Kidney (tissue), 14 donors: ENCODE data around the gene CACNA1H. TPM values are rescaled to one million over a fixed set of nuclear protein-coding genes. Genes with fewer than 3 reads are reported as not detected.

Experiments used
- DNase-seq, 5 donors: peaks; one replicate each; pipeline ENCODE4 v3.0.0-alpha.2; 2013 to 2020
- FAIRE-seq: peaks from 2 replicates; lab custom pipeline; 2012; peaks lifted over from hg19 to GRCh38; lab: Jason Lieb, UNC
- H3K27ac ChIP-seq, 2 donors: one replicate each; pipeline ENCODE4 v1.7.0; 2013; ENCODE audit warnings: low read depth in 2 of 2, low read length in 2 of 2, inconsistent platforms in 1 of 2
- H3K27me3 ChIP-seq: one replicate; pipeline ENCODE4 v1.7.1; 2013; ENCODE audit warnings: low read length, inconsistent platforms; ENCODE audit not compliant: control insufficient read depth, insufficient read depth
- H3K36me3 ChIP-seq, 3 donors: one replicate each; pipeline versions ENCODE4 v1.7.0 to v1.7.1; 2013; ENCODE audit warnings: low read length in 3 of 3, control low read depth in 1 of 3, inconsistent platforms in 1 of 3; ENCODE audit not compliant: insufficient read depth in 3 of 3, control insufficient read depth in 2 of 3
- H3K4me1 ChIP-seq, 3 donors: one replicate each; pipeline versions ENCODE4 v1.7.0 to v1.7.1; 2013; ENCODE audit warnings: low read length in 3 of 3, inconsistent platforms in 1 of 3, low read depth in 1 of 3; ENCODE audit not compliant: control insufficient read depth in 2 of 3, insufficient read depth in 2 of 3
- H3K4me3 ChIP-seq, 3 donors: one replicate each; pipeline versions ENCODE4 v1.7.0 to v1.8.1; 2013; ENCODE audit warnings: low read length in 3 of 3, control low read depth in 1 of 3, inconsistent platforms in 1 of 3
- H3K9ac ChIP-seq, 3 donors: one replicate each; pipeline versions ENCODE4 v1.7.0 to v1.7.1; 2013; ENCODE audit warnings: low read length in 3 of 3, control low read depth in 1 of 3, inconsistent platforms in 1 of 3
- H3K9me3 ChIP-seq, 3 donors: one replicate each; pipeline versions ENCODE4 v1.7.0 to v1.7.1; 2013; ENCODE audit warnings: low read length in 3 of 3, control low read depth in 1 of 3, inconsistent platforms in 1 of 3; ENCODE audit not compliant: control insufficient read depth in 2 of 3, insufficient read depth in 1 of 3
- intact Hi-C: fragments of 100-400 bp; cut with DNase I; formaldehyde crosslinking; loops from one replicate; pipeline ENCODE4 v1.11.1; 2022
- polyA plus RNA-seq: library from polyadenylated mRNA; stranded (reverse); fragments of 350-450 nt; fragmentation: Illumina TruSeq; extraction: RNeasy Lipid Tissue Mini Kit (QIAGEN cat#74804); gene quantifications from one replicate; pipeline ENCODE4 v1.2.3, GENCODE V29; 2014; ENCODE audit warnings: low read depth, low replicate concordance; ENCODE audit not compliant: insufficient read depth
- total RNA-seq: library from RNA; stranded (reverse); fragmentation: NEBNext Ultra II Directional; extraction: Animal tissue kit (Norgen Biotek cat#: 25700); gene quantifications from one replicate; pipeline ENCODE4 v1.2.1, GENCODE V29; 2021
- TF ChIP-seq, protein P1 (sequence below): IDR thresholded peaks from 3 replicates; pipeline ENCODE4 v1.5.1; 2012; ENCODE audit warnings: mild to moderate bottlenecking, moderate library complexity, borderline replicate concordance; ENCODE audit not compliant: insufficient read depth; ENCODE audit errors: extremely low read depth
- donor health status: control.
- donor health status: control.
- donor health status: control.
- donor health status: control.
- donor health status: control.
- donor health status: DM: yes; HTN: yes; CAD: no.
- donor health status: Normal renal cell carcinoma (clear cell type).

The CACNA1H gene
- total and polyA plus RNA-seq, 2 donors from 2014 or later = 6.4 to 20.6 TPM

DNA sequence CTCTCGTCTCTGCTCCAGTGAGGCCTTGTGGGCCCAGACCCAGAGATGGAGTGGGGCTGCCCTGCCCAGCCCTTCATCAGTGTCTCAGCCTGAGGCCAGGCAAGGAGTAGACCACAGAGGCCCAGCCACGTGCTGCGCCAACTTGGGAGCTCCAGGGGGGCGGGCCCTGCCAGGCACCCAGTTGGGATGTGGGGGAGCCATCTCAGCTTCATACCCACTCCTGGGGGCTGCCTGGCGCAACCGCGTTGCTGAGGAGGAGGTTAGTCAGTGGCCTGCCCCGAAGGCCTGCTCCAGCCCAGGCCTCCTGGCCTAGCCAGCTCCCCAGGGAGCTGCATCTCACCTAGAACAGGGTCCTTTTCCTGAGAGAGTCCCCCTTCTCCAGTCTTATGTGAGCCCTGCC lies 60.3 kb downstream of the CACNA1H start:
- DNase-seq = no peak
- TF ChIP-seq, protein P1, sequence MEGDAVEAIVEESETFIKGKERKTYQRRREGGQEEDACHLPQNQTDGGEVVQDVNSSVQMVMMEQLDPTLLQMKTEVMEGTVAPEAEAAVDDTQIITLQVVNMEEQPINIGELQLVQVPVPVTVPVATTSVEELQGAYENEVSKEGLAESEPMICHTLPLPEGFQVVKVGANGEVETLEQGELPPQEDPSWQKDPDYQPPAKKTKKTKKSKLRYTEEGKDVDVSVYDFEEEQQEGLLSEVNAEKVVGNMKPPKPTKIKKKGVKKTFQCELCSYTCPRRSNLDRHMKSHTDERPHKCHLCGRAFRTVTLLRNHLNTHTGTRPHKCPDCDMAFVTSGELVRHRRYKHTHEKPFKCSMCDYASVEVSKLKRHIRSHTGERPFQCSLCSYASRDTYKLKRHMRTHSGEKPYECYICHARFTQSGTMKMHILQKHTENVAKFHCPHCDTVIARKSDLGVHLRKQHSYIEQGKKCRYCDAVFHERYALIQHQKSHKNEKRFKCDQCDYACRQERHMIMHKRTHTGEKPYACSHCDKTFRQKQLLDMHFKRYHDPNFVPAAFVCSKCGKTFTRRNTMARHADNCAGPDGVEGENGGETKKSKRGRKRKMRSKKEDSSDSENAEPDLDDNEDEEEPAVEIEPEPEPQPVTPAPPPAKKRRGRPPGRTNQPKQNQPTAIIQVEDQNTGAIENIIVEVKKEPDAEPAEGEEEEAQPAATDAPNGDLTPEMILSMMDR = no peak
- no peak for FAIRE-seq

DNA sequence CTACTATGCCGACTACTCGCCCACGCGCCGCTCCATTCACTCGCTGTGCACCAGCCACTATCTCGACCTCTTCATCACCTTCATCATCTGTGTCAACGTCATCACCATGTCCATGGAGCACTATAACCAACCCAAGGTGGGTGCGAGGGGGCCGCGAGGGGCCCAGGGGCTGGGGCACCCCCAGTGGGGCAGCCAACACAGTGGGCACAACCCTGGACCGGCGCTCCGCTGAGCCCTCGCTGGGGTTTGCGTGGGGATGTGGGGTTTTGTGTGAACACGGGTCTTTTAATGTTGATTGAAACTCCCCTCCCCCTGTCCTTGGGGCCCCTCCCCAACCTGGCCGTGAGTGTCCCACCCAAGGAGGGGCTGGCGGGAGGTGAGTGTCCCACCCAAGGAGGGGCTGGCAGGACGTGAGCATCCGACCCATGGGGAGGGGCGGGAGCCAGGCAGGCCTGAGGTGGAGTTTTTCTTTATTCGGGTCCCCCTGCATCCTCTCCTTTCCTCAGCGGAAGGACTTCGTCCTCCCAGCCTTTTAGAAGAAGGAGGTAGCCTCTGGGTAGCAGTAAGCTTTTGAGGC lies 61.0 kb downstream of the CACNA1H start:
- Histone ChIP-seq H3K9ac (no peak overlapping the region), H3K27ac (no peak overlapping the region), H3K4me1 (no peaks in the 10 kb centered on the region), H3K9me3 (no peaks in the 10 kb centered on the region), H3K4me3 (no peak overlapping the region), H3K36me3 (peaks cover 0 to 3% (median 0%) of the 10 kb centered on the region in 3 donors), H3K27me3 (no peaks in the 10 kb centered on the region)
- TF ChIP-seq, protein P1 = no peak
- DNase-seq (no peak), FAIRE-seq (no peak)
- intact Hi-C loops = no loop called here

More for the DNA sequence above, 60.3 kb downstream of the CACNA1H start:
- H3K27ac ChIP-seq = no peak overlapping the region
- H3K4me1 ChIP-seq = no peaks in the 10 kb centered on the region
- no peak overlapping the region for H3K9ac ChIP-seq
- intact Hi-C loops = no loop called here
- no peaks in the 10 kb centered on the region for H3K27me3 ChIP-seq
- no peaks in the 10 kb centered on the region for H3K9me3 ChIP-seq
- peaks cover 0 to 3% (median 0%) of the 10 kb centered on the region in 3 donors for H3K36me3 ChIP-seq
- no peak overlapping the region for H3K4me3 ChIP-seq

DNA sequence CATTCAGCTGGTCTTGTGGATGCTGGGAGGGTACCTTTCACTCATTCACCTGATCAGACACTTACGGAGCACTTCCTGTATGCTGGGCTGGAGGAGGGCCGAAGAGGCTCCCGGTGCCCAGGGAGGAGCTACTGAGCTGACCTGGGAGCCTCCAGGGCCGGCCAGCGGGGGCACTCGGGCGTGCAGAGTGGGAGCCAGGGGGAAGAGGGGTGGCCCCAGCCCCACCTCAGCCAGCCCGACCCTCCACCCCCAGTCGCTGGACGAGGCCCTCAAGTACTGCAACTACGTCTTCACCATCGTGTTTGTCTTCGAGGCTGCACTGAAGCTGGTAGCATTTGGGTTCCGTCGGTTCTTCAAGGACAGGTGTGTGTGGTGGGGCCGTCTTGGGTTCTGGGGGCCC lies 61.8 kb downstream of the CACNA1H start:
- Histone ChIP-seq H3K36me3 (peaks cover 0 to 3% (median 0%) of the 10 kb centered on the region in 3 donors), H3K4me3 (no peak overlapping the region)
- no peak for FAIRE-seq

More for the DNA sequence above, 61.8 kb downstream of the CACNA1H start:
- TF ChIP-seq, protein P1 = no peak
- Histone ChIP-seq H3K27me3 (no peaks in the 10 kb centered on the region), H3K9ac (no peak overlapping the region), H3K9me3 (no peaks in the 10 kb centered on the region), H3K27ac (no peak overlapping the region), H3K4me1 (no peaks in the 10 kb centered on the region)
- no peak for DNase-seq
- intact Hi-C loops = no loop called here
